ENCODE results near the gene ST8SIA5. TPM values are rescaled to one million over a fixed set of nuclear protein-coding genes. Genes with fewer than 3 reads are reported as not detected.
"Not testable (repeated sequence)": the region's sequence is repeated elsewhere in the genome, so short reads cannot be mapped to it uniquely, and the experiment has no call there.

ST8SIA5 gene, protein sequence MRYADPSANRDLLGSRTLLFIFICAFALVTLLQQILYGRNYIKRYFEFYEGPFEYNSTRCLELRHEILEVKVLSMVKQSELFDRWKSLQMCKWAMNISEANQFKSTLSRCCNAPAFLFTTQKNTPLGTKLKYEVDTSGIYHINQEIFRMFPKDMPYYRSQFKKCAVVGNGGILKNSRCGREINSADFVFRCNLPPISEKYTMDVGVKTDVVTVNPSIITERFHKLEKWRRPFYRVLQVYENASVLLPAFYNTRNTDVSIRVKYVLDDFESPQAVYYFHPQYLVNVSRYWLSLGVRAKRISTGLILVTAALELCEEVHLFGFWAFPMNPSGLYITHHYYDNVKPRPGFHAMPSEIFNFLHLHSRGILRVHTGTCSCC
- 1 to 10 TPM in 1 of 4 donors, under 1 TPM in 3; 0.90 to 1.1 (median 0.96) TPM for polyA plus RNA-seq (ENCODE audit: insufficient read length in 4 of 4)

- DNase-seq (ENCODE audit: low read depth in 4 of 4, low spot score in 3 of 4): no peak
These were observed at the start of gene ST8SIA5 for GRCh38 chr18:46756559-46757201. ST8SIA5 (minus strand) TSS chr18:46757053; CDS start chr18:46756508, 545 bp downstream.

DNA sequence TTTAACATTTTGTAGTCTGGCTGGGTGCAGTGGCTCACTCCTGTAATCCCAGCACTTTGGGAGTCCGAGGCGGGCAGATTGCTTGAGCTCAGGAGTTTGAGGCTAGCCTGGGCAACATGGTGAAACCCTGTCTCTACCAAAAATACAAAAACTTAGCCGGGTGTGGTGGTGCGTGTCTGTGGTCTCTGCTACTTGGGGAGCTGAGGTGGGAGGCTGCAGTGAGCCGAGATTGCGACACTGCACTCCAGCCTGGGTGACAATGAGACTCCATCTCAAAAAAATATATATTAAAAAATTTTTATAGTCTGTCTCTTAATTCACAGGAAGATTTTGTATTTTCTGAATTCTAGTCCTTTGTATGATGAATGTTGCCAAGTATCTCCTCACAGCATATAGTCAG, 39.1 kb upstream of the ST8SIA5 start:
- not testable (repeated sequence) for DNase-seq (ENCODE audit: low read depth in 4 of 4, low spot score in 3 of 4)

DNA sequence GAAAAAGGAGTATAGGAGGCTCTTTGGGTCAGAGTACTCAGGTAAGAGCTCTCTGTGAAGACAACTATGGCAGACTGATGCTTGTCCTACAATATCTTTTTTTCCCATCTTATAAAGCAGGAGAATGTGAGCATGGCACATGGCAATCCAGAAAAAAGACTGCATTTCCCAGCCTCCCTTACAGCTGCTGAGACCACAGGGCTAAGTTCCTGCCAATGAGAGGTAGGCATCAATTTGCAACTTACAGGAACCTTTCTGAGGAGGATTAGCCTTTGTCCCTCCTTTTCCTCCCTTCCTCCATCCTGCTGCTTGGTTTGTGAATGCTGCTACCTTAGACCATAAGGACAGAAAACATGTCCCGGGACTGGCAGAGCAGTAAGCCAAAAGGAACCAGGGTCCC, 37.8 kb upstream of the ST8SIA5 start:
- no peak for DNase-seq (ENCODE audit: low read depth in 4 of 4, low spot score in 3 of 4)

- DNase-seq (ENCODE audit: low read depth in 4 of 4, low spot score in 3 of 4): no peak
These were observed 36.7 kb upstream of the ST8SIA5 start for GRCh38 chr18:46793565-46793964.

- DNase-seq (ENCODE audit: low read depth in 4 of 4, low spot score in 3 of 4): no peak
These were observed 32.2 kb upstream of the ST8SIA5 start for GRCh38 chr18:46789088-46789487.

DNA sequence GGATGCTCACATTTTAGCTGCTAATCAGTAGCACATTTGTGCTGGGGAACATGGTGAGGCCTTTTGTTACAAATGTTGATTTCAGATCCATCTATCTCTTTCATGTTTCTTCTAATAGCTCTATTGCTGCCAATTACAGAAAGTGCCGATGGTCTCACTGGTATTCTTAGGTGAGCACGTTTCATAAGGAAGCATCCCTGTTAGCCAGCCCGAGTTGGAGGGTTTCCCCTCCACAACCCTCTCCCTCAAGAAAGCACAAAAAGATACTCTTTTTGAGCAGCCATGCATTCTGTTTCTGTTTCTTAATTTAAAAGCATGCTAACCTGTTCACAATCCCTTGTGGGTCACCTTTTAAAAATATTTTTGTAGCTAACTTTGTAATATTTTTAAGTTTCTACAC, 30.8 kb upstream of the ST8SIA5 start:
- DNase-seq (ENCODE audit: low read depth in 4 of 4, low spot score in 3 of 4): no peak

GRCh38 chr18:46772357-46772756, 15.5 kb upstream of the ST8SIA5 start:
- no peak for DNase-seq (ENCODE audit: low read depth in 4 of 4, low spot score in 3 of 4)

DNA sequence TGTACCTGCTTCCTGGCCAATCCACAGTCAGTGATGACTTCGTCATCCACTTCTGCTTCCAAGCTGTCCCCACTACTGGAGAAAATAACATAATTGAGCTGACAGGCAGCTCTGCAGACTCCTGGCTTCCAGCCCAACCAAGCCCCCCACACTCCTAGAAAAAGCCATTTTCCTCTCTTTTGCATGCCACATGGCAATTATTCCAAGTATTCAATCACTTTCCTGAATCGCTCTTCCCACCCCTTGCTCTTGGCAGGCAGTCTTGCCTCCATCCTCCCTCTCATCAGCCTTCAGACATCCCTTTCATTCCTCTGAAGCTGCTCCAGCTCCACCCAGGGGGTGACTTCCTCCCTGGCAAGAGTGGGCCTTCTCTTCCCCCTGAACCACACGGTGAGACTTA, 14.3 kb upstream of the ST8SIA5 start:
- DNase-seq (ENCODE audit: low read depth in 4 of 4, low spot score in 3 of 4): no peak

DNA sequence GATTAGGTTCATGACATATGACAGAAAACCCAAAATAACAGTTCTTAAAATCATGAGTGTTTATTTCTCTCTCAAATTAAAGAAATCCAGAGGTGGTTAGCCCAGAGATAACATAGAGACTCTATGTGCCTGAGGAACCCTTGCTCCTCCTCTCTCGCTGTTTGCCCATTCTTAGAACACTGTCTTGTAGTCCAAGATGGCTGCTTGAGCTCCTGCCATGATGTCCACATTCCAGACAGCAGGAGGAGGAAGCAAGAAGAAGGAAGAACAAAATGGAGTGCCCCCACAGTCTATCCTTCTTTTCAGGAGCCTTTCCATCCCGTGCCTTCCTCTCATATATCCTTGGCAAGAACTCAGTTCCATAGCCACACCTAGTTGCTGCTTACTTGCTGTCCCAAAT, 13.9 kb upstream of the ST8SIA5 start:
- no peak for DNase-seq (ENCODE audit: low read depth in 4 of 4, low spot score in 3 of 4)

- no peak for DNase-seq (ENCODE audit: low read depth in 4 of 4, low spot score in 3 of 4)
These were observed 11.5 kb upstream of the ST8SIA5 start for GRCh38 chr18:46768166-46768921.

DNA sequence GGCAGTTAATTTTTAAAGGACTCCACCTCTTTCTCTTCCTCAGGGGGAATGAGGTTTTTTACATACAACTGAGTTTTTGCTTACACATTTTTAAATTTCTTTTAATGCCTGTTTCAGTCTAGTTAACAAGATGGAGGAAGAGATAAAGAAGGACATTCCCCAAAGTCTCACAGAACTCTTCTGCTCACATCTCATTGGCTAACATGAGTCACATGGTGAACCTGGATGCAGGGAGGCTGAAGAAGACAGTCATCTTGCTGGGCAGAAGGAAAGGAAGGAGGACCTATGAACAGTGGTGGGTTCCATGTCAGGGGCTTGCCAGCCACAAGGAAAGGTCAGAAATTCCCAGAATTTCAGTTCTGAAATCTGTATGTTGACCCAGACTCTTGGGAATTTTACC, 10.4 kb upstream of the ST8SIA5 start:
- no peak for DNase-seq (ENCODE audit: low read depth in 4 of 4, low spot score in 3 of 4)

- no peak for DNase-seq (ENCODE audit: low read depth in 4 of 4, low spot score in 3 of 4)
These were observed 7.7 kb upstream of the ST8SIA5 start for GRCh38 chr18:46764586-46764985.

- no peak for DNase-seq (ENCODE audit: low read depth in 4 of 4, low spot score in 3 of 4)
These were observed 4.4 kb upstream of the ST8SIA5 start for GRCh38 chr18:46761059-46761769.

GRCh38 chr18:46759890-46760289, 3.0 kb upstream of the ST8SIA5 start:
- DNase-seq (ENCODE audit: low read depth in 4 of 4, low spot score in 3 of 4): no peak

- DNase-seq (ENCODE audit: low read depth in 4 of 4, low spot score in 3 of 4): no peak
These were observed 761 bp downstream of the ST8SIA5 start for GRCh38 chr18:46756025-46756558.

- no peak for DNase-seq (ENCODE audit: low read depth in 4 of 4, low spot score in 3 of 4)
These were observed 1.4 kb downstream of the ST8SIA5 start for GRCh38 chr18:46755315-46756024.

DNA sequence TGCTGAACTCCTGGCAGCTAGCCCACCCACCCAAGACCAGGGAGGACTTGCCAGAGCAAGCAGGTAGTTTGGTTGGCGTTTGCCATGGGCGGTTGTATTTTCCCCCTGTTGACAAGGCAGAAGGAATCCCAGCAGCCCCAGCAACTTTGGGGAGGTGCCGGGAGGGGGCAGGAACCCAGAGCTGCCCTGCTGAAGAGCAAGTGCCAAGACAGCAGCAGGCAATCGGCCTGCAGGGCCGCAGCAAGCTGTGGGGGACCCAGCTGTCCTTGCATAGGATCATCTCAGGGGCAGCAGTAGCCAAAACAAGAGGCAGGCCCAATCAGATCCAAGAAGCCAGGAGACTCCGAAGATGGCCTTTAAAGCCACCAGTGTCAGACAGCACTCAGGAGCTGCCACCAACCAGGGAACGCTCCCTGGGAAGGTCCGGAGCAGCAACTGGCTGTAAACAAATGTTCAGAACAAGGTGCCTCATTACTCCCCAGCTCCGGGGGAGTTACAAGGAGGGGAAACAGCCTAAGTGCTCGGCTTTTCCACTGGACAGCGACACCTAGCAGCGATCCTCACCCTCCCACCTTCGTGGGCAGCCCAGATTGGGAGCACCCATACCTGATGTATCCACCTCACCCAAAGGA, 2.1 kb downstream of the ST8SIA5 start:
- no peak for DNase-seq (ENCODE audit: low read depth in 4 of 4, low spot score in 3 of 4)

- no peak for DNase-seq (ENCODE audit: low read depth in 4 of 4, low spot score in 3 of 4)
These were observed 2.7 kb downstream of the ST8SIA5 start for GRCh38 chr18:46754188-46754587.

DNA sequence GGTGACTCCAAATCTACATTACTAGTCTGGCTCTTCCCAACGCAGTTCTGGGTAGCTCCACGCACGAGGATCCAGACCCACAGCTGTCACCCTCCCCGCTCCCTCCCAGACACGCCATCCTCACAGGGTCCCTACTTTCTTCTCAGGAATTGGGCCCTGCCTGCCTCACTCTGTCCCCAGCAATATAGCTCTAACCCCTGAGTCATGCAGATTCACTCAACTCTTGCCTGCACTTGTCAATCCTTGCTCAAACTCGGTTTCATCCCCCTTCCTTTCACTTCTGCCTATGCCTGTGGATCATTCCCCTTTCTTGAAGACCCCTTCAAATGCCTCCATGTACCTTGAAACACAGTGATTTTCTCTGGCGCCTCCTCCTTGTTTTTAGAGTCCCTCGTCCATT, 5.0 kb downstream of the ST8SIA5 start:
- no peak for DNase-seq (ENCODE audit: low read depth in 4 of 4, low spot score in 3 of 4)

All from right renal pelvis (tissue), 4 donors.